RKO (cell line): ENCODE results near the gene AOPEP.
A peak's percentile ranks its signal among the peaks of the same experiment; 100 is the strongest.

Experiments used
- DNase-seq: peaks from one replicate; pipeline ENCODE4 v3.0.0-alpha.2; 2016; ENCODE audit warnings: low spot score

The AOPEP gene, protein sequence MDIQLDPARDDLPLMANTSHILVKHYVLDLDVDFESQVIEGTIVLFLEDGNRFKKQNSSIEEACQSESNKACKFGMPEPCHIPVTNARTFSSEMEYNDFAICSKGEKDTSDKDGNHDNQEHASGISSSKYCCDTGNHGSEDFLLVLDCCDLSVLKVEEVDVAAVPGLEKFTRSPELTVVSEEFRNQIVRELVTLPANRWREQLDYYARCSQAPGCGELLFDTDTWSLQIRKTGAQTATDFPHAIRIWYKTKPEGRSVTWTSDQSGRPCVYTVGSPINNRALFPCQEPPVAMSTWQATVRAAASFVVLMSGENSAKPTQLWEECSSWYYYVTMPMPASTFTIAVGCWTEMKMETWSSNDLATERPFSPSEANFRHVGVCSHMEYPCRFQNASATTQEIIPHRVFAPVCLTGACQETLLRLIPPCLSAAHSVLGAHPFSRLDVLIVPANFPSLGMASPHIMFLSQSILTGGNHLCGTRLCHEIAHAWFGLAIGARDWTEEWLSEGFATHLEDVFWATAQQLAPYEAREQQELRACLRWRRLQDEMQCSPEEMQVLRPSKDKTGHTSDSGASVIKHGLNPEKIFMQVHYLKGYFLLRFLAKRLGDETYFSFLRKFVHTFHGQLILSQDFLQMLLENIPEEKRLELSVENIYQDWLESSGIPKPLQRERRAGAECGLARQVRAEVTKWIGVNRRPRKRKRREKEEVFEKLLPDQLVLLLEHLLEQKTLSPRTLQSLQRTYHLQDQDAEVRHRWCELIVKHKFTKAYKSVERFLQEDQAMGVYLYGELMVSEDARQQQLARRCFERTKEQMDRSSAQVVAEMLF

DNA sequence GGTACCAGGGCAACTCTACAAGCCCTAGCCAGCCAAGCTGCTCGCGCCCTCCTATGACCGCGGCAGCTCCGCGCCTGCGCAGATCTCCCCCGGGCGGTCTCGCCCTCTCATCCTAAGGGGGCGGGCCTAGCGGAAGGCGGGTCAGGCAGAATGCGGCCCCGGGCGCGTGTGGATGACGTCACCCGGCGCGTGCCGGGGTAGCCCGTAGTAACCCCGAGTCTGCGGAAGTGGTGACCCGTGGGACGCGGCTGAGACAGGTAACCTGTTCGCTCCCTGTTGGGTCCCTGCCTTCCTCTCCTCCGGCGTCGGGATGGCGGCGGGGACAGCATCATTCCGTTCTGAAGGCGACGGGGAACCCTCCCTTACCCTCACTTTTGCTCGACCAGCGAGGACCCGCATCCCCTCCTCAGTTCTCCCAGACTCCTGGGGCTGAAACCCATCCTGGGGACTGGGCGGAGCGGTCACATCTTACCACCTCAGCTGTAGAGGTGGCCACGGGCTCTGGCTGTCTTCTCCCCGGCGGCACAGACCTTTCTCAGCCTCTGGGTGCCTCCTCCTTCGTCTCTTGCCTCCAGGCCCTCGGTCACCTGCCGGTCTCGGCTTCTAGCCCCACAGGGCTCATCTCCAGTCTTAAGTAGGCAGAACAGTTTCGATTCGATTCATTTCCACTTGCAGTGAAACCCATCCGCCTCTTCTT, at the start of gene AOPEP:
Gene AOPEP, plus strand, starts transcription at position 205 of the 697 bp plus-strand sequence. CDS start 33,085 bp downstream, outside the sequence.
- peak; percentile 99 for DNase-seq

DNA sequence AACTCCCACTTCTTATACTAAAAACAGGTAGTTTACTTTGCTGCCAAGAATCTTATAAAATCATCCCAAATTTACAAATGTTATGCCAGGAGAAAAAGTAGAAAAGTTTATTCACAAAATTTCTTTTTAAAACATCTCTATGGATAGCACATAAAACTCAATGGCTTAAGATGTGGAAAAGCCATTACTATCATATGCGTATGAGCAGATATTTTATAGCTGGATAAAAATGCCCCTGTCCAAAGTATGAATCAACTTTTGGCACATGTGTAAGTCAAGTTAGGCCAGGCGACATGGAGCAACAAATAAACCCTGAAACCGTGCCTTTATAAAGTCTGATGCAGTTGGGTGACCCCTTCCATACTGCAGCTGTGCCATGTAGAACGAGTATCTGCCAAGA, 48.6 kb upstream of the AOPEP start:
- no peak for DNase-seq

DNA sequence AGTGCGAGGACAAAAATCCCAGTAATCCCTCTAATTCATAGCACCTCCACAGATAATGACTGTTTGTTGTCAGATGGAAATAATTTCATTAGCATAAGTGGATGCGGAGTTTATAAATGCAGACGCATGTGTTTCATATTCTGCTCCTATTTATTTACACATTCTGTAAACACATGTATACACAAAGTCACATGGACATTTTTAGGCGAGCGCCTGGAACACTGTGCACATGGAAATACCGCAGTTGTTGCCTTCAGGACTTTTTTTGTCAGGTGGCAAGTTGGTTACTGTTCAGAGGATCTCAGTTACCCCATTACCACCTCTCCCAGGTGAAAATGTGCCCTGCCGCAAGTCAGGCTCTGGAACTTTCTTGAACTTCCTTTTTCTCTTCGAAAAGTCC, 46.9 kb upstream of the AOPEP start:
- no peak for DNase-seq

DNA sequence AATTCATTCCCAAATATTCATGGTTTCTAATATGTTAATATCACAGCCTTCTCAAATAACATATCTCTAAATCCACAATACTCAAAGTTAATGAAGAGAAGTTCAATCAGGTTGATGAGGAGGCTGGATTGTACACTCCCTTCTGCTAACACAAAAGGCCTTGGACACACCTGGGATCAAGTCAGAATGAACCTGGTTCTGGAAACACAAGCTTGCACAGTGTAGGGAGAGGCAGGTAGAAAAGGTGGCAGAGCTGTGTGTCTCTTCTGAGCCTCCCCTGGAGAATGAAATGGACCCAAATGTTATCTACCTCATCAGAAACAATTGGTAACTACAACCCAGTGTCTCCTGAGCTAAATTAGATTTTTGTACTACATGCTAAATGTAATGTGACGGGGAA, 46.5 kb upstream of the AOPEP start:
- no peak for DNase-seq

DNA sequence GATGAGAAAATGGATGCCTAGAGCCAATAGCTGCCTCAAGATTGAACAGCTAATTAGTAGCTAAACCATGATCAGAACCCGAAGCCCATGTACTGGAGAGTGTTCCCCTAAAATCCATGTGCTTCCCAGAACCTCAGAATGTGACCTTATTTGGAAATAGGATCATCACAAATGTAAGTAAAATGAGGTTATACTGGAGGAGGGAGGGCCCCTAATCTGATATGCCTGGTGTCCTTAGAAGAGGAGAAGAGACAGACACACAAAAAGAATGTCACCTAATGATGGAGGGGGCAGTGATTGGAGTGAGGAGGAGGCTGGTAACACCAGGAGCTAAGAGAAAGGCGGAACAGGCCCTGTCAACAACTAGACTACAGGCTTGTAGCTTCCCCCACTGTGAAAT, 45.9 kb upstream of the AOPEP start:
- DNase-seq, result no peak

DNA sequence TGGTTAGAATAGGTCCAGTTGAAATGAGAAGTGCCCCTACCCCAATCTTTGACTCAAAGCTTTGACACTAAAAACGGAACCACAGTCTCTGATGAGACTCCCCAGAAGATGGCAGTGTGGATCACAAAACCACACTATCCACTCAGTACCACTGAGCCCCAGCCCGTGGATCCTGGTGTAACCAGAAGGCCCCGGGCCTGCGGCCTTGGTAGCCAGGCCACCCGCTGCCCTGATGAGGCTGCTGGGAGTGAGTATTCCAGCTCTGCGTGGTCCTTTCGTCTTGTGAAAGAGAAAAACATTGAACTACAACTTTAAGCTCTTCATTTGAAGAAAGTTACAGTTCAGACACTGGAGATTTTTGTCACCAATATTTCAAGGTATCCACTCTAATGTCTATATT, 45.0 kb upstream of the AOPEP start:
- DNase-seq, result peak; percentile 83

DNA sequence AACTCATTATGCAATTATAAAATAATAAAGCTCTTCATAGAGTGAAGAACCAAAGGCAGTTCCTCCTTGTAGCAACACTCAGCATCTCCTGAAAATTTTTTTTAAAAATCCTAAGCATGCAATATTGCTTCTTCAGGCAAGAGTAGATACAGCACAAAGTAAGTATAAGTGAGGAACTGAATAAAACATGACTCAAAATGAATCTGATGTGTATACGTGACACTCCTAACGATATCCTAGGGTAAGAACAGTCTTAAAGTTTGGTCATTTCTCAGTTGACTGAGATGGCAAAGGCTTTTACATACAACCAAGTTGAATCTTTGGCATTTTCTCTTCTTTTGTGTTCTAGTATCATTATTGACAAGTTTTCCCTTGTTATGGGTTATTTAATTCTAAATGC, 41.1 kb upstream of the AOPEP start:
- DNase-seq, result no peak

DNA sequence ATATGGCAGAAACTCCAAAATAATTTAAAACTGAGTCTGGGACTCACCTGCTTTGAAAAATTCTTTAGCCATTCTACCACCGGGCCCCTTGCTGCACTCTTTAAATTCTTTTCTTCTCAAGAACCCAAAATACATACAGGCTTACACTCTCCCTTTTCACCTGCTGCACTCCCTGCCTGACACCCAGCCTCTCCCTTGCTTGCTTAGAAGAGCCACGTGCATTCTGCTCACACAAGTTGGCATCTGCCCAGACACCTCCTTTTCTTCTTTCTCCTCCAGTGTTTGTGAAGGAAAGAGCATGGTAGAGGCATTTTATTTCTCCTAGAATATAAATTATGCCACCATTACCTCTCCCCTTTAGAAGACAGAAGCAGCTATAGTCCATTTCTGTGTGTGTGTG, 39.0 kb upstream of the AOPEP start:
- no peak for DNase-seq

DNA sequence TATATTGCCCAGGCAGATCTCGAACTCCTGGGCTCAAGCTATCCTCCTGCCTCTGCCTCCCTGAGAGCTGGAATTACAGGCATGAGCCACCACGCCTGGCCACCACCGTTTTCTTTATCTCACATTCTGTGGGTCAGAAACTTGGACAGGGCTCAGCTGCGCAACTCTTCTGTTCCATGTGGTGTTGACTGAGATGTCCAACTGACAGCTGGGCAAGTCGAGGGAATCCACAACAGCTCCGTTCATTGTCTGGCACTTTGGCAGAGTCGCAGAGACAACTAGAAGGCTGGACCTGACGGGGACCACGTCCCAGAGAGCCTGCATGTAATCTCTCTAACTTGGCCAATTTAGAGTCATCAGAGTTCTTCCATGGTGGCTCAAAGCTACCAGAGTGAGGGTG, 36.2 kb upstream of the AOPEP start:
- no peak for DNase-seq

DNA sequence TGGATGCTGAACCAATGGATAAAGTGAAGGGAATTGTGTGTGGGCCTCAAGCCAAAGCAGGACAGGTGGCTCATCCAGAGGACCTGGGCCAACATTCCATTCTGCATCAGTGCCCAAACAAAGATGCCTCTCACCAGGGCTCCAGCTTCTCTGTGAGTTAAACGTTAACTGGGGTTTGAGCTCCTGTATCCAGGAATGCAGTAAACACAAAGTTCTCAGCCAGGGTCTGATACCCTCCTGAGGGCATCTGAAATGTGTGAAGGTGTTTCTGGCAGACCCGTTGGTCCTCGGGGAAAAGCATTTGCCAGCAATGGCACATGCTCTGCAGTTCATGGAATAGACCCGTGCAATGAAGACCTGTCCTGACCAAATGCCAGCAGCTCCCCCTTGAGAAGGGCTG, 33.9 kb upstream of the AOPEP start:
- DNase-seq, result no peak

DNA sequence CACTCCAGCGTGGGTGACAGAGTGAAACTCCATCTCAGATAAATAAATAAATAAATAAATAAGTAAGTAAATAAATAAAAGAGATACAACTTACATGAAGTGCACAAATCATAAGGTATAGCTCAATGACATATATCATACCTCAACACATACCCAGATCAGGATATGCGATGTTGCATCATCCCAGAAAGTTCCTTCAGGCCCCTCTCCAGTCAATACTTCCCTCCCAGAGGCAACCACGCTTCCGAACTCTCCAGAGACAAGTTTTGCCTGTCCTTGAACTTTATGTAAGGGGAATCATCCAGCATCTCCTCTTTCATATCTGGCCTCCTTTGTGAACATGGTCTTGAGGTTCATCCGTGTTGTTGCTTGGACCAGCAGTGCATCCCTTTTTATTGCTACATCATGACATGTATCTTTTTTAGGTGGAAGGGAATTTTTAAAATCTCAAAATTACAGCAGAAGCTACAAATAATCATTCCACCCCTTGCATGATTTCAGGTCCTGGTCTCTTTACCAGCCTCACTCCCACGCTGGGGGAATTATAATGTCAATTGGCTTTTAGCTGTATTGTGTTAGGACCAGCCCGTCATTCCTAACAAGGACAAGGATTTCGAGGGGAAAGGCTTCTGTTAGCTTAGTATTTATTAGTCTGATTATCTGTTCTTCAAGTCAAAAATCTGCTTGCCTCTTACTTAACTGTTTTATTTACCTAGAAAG, 32.9 kb upstream of the AOPEP start:
- no peak for DNase-seq

DNA sequence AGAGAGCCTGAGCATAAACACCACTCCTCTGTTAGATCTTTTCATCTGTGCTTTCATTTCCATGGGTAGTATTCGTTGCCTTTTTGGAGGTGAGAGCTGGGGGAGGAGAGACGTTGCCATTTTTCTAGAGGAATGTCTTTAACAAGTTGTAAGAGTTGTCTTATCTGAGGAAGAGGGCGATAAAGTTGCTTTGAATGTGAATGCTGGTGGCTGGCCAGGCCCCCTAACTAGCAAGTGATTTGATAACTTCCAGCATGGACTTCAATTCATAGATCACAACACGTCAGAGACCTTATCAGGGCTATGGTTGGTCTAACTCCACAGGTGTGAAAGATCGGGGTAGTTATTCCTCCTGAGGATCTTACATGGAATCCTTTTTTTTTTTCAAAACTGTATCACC, 30.0 kb upstream of the AOPEP start:
- no peak for DNase-seq

DNA sequence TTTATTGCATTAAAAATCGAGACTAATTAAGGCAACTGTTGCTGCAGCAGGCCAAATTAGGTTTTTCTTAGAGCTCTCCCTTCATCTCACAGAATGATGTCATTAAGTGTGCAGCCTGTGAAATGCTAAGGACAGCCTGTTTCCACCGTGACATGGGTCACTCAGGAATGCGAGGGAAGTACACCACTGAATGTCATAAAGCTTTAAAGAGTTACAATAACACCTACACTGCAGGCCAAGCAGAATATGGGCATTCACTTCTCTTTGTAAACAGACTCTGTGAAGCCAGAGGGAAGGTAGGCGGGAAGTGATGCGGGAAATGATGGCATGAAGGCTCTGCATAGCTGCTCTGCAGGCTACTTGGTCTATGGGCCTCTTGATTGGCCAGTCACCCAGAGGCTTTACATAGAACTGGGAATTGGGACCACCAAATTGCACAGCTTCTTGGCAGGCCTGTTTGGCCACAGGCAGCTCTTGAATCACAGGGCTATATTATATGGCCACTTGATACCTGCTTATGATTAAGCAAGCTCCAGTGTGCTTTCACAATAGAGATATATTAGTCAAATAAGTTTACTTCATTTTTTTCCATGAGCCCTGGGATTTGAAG, 28.4 kb upstream of the AOPEP start:
- DNase-seq, result no peak

DNA sequence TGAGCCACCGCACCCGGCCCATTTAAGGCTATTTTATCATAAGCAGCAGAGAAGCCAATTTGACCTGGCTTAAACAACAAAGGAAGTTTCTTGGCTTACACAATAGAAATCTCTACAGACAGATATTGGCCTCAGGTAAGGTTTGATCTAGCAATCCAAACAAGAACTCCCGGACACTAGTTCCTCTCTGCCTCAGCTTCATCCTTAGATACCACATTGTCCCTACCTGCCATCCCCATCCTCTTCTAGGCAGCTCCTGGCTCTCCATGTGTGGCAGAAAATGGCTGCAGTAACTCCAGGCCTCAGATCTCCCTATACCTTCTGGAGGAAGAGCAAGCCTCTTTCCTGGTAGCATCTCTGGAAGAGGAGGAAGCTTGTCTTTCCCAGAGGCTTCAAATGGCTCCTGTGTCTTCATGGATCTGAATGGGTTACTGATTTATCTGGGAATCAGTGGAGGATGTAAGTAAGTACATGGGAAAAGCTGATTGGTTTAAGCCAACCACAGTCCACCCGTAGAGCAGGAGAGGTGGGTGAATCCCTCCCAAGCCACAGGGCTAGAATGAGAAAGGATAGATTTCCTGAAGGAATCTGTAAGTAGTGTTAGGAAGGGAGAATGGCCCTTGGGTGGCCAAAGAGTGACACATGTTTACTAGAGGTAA, 26.7 kb upstream of the AOPEP start:
- DNase-seq, result no peak

DNA sequence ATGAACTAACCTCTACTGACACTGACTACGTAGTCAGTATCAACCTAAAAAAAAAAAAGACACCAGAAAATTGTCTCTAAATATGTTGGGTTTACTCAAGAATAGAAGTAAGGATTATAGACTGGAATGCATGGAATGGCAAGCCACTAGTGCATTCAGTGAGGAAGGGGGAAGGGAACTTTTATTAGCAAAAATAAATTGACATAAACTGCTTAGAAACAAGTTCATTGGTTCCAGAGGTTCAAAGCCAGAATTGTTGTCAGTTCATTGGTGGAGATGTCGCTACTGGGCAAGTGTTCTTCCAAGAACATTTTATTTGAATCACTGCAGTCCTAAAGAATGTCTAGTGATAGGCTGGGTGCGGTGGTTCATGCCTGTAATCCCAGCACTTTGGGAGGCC, 26.1 kb upstream of the AOPEP start:
- no peak for DNase-seq

DNA sequence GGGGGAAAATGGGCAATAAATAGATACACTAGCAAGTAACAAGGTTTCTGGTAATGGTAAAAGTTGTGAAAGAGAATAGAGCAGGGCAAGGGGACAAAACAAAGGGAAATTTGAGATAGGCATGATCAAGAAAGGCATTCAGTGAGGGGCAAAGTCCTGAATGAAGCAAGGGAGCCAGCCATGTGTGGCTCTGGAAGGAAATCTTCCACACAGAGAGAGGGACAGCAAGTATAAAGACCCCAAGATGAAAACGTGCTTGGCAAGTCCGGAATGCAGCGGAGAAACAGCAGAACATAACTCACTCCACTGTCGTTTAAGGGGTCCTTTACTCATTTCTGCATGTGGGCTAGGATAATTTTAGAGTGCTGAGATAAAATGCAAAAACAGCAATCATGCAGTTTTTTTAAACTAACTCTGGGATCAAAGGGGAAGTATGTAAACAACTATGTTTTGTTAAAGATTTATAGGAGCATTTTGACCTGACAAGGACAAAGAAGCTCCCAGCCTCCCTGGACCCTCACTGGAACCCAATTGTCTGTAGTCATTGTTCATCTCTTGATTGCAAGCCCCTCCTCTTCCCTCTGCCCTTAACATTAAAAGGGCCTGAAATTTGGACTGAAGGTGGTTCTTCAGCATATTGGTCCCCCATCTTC, 22.9 kb upstream of the AOPEP start:
- no peak for DNase-seq

DNA sequence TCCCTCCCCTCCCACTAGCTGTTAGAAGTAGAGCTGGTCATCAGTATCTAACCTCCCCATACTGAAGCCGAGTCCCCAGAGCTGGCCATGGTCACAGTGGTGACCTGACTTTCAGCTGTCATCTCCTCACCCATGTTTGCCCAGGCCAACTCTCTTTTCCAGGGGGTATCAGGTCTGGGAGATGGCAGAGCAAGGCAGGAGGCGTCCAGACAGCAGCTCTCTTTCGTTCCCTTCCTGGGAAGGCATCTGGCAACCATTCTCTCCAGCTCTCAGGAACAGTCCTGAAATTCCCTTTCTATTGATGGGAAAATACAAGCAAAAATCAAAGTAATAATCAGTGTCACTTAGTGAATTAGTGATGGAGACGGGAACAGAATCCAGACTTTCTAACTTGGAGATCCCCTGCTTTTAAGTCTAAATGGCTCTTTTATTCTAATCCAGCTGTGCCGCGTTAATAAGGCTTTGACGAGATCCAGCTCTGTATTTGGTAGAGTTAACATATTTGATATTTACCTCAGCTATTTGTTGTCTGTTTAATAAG, 21.3 kb upstream of the AOPEP start:
- no peak for DNase-seq

DNA sequence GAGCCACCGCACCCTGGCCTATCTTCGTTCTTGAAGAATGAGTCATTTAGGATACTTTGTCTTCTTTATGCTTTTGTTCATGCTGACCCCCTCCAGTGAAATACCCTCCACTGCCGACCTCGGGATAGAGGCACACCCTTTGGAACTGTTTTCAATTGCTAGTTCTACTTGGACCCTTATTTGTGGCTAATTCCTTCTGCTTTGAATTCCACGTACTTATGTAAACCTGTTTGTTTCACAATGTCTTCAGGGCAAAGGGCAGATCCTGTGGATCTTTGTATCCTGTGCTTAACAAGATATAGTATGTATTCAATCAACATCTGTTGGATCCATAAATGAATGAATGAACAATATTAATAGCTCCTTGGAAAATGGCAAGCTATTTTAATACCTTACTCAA, 19.6 kb upstream of the AOPEP start:
- DNase-seq, result no peak

DNA sequence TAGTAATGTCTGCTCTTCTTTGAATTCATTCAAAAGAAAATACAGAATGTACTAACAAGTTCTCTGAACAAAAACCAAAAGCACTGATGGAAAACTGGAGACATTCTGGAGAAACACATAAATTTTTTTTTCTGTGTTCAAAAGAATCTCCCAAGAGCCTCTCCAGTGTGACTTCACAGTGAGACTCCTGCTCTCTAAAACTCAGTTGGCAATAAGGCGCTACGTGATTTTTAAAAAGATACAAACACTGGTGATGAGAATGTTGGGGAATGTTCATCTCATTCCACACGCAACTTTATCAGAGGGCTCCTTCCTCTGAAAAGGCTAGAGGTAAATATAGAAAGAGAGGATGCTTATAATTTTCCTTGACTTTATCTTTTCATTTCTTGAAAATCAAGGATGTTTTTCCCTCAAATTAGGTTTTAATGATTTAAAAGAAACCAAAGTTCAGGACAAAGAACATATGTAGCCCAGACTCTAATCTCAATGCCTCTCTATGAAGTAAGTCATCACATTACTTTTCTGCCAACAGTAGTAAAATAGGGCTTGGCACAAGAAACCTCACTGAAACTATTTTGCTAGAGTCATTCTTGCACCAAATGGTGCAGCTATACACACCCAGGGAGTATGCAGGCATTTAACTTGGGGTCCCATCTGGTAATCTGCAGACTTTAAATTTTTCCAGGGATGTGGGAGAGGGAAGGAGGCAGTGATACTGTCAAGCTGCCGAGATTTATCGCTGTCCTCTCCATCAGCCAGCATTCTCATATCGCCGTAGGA, 12.9 kb upstream of the AOPEP start:
- DNase-seq, result no peak

DNA sequence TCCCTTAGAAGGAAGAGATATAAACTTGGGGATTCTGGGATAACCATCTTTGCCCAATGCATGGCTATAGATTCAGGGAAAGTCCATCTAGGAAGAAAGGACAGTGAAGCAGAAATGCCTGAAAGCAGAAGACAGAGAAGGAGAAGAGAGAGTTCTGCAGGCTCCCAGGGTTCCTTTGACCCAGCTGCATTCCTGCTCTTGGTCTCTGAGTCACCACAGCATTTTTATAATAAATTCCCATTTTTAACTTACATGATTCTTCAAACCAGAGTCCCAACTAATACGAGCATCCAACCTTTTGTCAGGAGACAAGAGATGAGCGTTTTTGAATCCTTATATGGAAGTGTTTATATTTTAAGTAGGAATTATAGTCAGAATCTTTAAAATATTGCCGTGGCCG, 12.0 kb upstream of the AOPEP start:
- no peak for DNase-seq
